HepG2 (cell line): Measurements from ENCODE around the gene RSAD1.

Experiments
- EP300 ChIP-seq, 3 experiments: sonication (generic) in 1 of 3; formaldehyde crosslinking in 1 of 3; IDR thresholded peaks; 2 replicates each; pipeline versions ENCODE4 v1.5.1 to v1.6.1; 2011 to 2020; ENCODE audit warnings: low read depth in 2 of 3, low read length in 2 of 3, borderline replicate concordance in 1 of 3, improper control_type of control experiment in 1 of 3, mild to moderate bottlenecking in 1 of 3, missing genetic modification reagents in 1 of 3, moderate library complexity in 1 of 3
- MBD4 ChIP-seq: IDR thresholded peaks from 2 replicates; pipeline ENCODE4 v1.6.1; 2012; ENCODE audit warnings: low read length, inconsistent platforms, borderline replicate concordance
- YY1 ChIP-seq: IDR thresholded peaks from 2 replicates; pipeline ENCODE4 v1.6.1; 2011; ENCODE audit warnings: low read length, low read depth, moderate library complexity, mild to moderate bottlenecking; ENCODE audit not compliant: insufficient read depth, insufficient replicate concordance
- TF ChIP-seq, protein P1 (sequence below): sonication (generic); formaldehyde crosslinking; IDR thresholded peaks from 2 replicates; pipeline ENCODE4 v1.4.0; 2020; ENCODE audit warnings: missing genetic modification reagents

DNA sequence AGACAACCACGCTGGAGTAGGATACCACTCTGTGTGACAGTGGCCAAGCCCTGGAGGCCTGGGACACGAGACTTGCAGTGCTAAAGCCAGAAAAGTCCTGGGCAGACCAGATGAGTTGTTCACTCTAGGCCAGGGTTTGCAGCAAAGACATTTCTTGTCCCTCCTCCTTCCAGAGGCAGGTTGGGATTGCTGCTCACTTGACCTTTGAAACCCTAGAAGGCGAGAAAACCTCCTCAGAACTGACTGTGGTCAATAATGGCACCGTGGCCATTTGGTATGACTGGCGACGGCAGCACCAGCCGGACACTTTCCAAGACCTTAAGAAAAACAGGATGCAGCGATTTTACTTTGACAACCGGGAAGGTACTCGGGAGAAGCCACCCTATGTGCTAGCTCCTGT lies 44.1 kb downstream of the RSAD1 start:
- TF ChIP-seq, protein P1, sequence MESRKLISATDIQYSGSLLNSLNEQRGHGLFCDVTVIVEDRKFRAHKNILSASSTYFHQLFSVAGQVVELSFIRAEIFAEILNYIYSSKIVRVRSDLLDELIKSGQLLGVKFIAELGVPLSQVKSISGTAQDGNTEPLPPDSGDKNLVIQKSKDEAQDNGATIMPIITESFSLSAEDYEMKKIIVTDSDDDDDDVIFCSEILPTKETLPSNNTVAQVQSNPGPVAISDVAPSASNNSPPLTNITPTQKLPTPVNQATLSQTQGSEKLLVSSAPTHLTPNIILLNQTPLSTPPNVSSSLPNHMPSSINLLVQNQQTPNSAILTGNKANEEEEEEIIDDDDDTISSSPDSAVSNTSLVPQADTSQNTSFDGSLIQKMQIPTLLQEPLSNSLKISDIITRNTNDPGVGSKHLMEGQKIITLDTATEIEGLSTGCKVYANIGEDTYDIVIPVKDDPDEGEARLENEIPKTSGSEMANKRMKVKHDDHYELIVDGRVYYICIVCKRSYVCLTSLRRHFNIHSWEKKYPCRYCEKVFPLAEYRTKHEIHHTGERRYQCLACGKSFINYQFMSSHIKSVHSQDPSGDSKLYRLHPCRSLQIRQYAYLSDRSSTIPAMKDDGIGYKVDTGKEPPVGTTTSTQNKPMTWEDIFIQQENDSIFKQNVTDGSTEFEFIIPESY (CRISPR knock-in tag), result no peak
- TF ChIP-seq EP300 (IDR thresholded peaks at IDR 0.05; ENCODE audit: low read depth in 2 of 2, low read length in 2 of 2) (no peak), EP300 (CRISPR knock-in tag; IDR thresholded peaks at IDR 0.05; ENCODE audit: borderline replicate concordance) (no peak), YY1 (no peak), MBD4 (no peak)
